OCI-LY3 (cell line): ENCODE data around the gene KATNB1.

ENCODE experiments used
- CTCF ChIP-seq: fragments of 200-600, 300-600 bp; sonication (generic); IDR thresholded peaks from 2 replicates; pipeline ENCODE4 v1.5.1; 2014; ENCODE audit warnings: antibody characterized with exemption, low read length, low read depth
- EZH2phosphoT487 ChIP-seq: fragments of 200-600 bp; shearing (Covaris generic); IDR thresholded peaks from 2 replicates; pipeline ENCODE4 v1.6.1; 2018; ENCODE audit warnings: antibody characterized with exemption, mixed run types, low read depth

GRCh38 chr16:57749101-57749692 lies 13.6 kb downstream of the KATNB1 start:
- TF ChIP-seq CTCF (no peak), EZH2phosphoT487 (no peak)
